HEK293T (cell line): Measurements from ENCODE around the gene UBE2L3.

ENCODE experiments used
- BHLHE40 ChIP-seq: fragments of 450-650 bp; IDR thresholded peaks from 2 replicates; pipeline ENCODE4 v1.6.1; 2016; ENCODE audit warnings: mild to moderate bottlenecking, moderate library complexity, borderline replicate concordance
- ELF4 ChIP-seq: fragments of 450-650 bp; IDR thresholded peaks from 2 replicates; pipeline ENCODE4 v1.6.1; 2017; ENCODE audit warnings: antibody characterized with exemption
- FOXA1 ChIP-seq: fragments of 450-650 bp; IDR thresholded peaks from 2 replicates; pipeline ENCODE4 v1.6.1; 2016; ENCODE audit warnings: mild to moderate bottlenecking
- FOXK2 ChIP-seq: fragments of 450-650 bp; IDR thresholded peaks from 2 replicates; pipeline ENCODE4 v1.6.1; 2016; ENCODE audit warnings: mild to moderate bottlenecking
- HDGF ChIP-seq: fragments of 450-650 bp; IDR thresholded peaks from 2 replicates; pipeline ENCODE4 v1.6.1; 2017; ENCODE audit warnings: antibody characterized with exemption, borderline replicate concordance
- LEF1 ChIP-seq: fragments of 450-650 bp; IDR thresholded peaks from 2 replicates; pipeline ENCODE4 v1.6.1; 2017; ENCODE audit warnings: mild to moderate bottlenecking, borderline replicate concordance
- NFRKB ChIP-seq: fragments of 450-650 bp; IDR thresholded peaks from 2 replicates; pipeline ENCODE4 v1.6.1; 2016; ENCODE audit warnings: mild to moderate bottlenecking, moderate library complexity
- SUZ12 ChIP-seq: fragments of 450-650 bp; IDR thresholded peaks from 2 replicates; pipeline ENCODE4 v1.6.1; 2016; ENCODE audit warnings: mild to moderate bottlenecking

DNA sequence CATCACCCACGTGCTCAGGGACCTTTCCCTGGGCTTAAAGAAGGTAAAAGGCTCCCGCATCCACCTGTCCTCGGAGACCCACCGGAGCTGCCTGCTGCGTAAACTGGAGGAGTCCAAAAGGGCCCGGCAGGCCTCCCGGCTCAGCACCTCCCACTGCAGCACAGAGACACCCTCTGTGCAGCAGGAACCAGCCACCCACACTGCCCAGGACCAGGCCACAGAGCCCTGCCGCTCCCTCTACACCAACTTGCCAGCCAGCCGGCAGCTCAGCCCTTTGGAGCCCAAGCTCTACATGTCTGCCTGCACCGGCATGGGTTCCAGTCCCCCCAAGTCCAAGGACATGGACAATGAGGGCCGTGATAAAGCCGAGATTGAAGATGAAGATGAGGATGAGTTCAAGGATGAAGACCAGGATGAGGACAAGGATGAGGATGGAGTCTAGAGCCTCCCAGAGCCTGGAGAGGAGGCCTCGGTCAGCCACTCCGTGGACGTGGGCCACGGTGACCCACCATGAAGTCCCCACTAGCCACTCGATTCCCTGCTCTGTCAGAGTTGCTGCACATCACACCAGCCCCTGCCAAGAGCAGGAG is 69.2 kb downstream of the UBE2L3 start:
- TF ChIP-seq FOXK2 (no peak), BHLHE40 (no peak), FOXA1 (no peak), LEF1 (no peak), HDGF (no peak), NFRKB (no peak), ELF4 (no peak), SUZ12 (no peak)
